HL-60 (cell line): Measurements from ENCODE around the gene PGAM5.

Source experiments
- CTCF ChIP-seq: IDR thresholded peaks from one replicate; pipeline ENCODE4 v1.5.1; 2011; ENCODE audit warnings: low read length, control low read depth, inconsistent platforms; ENCODE audit not compliant: insufficient read depth
- GABPA ChIP-seq: IDR thresholded peaks from 2 replicates; pipeline ENCODE4 v1.6.1; 2012; ENCODE audit warnings: low read depth
- POLR2AphosphoS5 ChIP-seq: IDR thresholded peaks from 2 replicates; pipeline ENCODE4 v1.6.1; 2012; ENCODE audit warnings: low read depth
- REST ChIP-seq: IDR thresholded peaks from 2 replicates; pipeline ENCODE4 v1.6.1; 2012; ENCODE audit warnings: low read depth; ENCODE audit not compliant: insufficient replicate concordance

GRCh38 chr12:132717011-132717410, 6.4 kb downstream of the PGAM5 start:
- TF ChIP-seq CTCF (no peak), GABPA (no peak), POLR2AphosphoS5 (no peak), REST (no peak)
